Right lobe of liver (tissue), 4 donors: ENCODE results near the gene DIPK1C.

Experiments
- POLR2A ChIP-seq: fragments of 450-650 bp; IDR thresholded peaks from one replicate; pipeline ENCODE4 v1.6.1; 2017; ENCODE audit warnings: antibody characterized with exemption, mild to moderate bottlenecking
- TF ChIP-seq, protein P1 (sequence below), 4 donors: fragments of 200-600 bp in 3 of 4; fragments of 450-650 bp in 1 of 4; IDR thresholded peaks; one replicate each; pipeline versions ENCODE4 v1.5.1 to v1.8.0; 2016 to 2022; ENCODE audit warnings: antibody characterized with exemption in 4 of 4, mild to moderate bottlenecking in 2 of 4
- donor health status: DM: no; HTN: no; CAD: no.
- donor health status: DM: no; HTN: no; CAD: no.
- donor health status: DM: no; HTN: yes; CAD: no.

DNA sequence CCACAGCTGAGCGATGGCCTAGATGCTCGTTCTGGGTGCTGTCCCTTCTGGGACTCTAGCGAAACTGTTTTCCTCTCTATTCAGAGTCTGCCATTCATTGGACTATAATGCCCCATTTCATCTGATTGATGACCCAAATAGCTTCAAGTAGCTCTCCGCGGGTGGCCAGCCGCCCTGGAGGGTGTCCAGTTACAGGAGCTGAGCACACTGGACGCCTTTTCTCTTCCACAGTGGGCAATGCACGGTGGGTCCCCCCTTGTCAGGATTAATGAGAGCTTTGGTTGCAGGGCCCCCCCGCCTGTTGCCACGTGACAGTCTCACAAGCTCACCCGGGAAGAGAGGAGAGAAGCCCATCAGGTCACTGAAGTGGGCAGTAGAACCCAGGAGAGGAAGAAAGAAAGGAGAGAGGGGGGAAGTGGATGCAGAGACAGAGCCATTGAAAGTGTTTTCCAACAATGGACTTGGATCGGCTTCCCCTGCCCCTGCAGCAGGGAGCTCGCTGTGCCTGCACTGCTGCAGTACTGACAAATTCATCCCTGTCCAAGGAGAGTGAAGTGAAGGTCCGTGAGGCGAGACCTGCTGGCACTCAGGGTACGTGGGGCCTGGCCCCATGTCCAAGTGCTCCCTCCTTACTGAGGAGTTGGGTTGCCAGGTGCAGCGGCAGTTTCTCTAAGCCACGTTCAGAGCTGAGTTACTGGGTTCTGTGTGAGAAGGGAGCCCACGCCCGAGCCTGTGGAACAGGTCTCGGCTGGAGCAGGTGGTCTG is 44.8 kb downstream of the DIPK1C start:
- TF ChIP-seq, protein P1, sequence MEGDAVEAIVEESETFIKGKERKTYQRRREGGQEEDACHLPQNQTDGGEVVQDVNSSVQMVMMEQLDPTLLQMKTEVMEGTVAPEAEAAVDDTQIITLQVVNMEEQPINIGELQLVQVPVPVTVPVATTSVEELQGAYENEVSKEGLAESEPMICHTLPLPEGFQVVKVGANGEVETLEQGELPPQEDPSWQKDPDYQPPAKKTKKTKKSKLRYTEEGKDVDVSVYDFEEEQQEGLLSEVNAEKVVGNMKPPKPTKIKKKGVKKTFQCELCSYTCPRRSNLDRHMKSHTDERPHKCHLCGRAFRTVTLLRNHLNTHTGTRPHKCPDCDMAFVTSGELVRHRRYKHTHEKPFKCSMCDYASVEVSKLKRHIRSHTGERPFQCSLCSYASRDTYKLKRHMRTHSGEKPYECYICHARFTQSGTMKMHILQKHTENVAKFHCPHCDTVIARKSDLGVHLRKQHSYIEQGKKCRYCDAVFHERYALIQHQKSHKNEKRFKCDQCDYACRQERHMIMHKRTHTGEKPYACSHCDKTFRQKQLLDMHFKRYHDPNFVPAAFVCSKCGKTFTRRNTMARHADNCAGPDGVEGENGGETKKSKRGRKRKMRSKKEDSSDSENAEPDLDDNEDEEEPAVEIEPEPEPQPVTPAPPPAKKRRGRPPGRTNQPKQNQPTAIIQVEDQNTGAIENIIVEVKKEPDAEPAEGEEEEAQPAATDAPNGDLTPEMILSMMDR (IDR thresholded peaks at IDR 0.05) = no peak
- no peak for TF ChIP-seq POLR2A
